RKO (cell line): ENCODE data around the gene TSPEAR.
"Not testable (repeated sequence)": the region's sequence is repeated elsewhere in the genome, so short reads cannot be mapped to it uniquely, and the experiment has no call there.

Source experiments
- DNase-seq: peaks from one replicate; pipeline ENCODE4 v3.0.0-alpha.2; 2016; ENCODE audit warnings: low spot score

Gene TSPEAR

GRCh38 chr21:44627181-44627822, 84.1 kb downstream of the TSPEAR start:
- not testable (repeated sequence) for DNase-seq

- no peak for DNase-seq
These were observed 84.7 kb downstream of the TSPEAR start, which contains the start of gene KRTAP10-9 for GRCh38 chr21:44626673-44627143. TSS of gene KRTAP10-9 (plus strand) at chr21:44627093. CDS start at chr21:44627172, 79 bp downstream.

- DNase-seq: no peak
These were observed 85.1 kb downstream of the TSPEAR start for GRCh38 chr21:44626262-44626661.

GRCh38 chr21:44625756-44626155, 85.6 kb downstream of the TSPEAR start:
- DNase-seq: no peak

- no peak for DNase-seq
These were observed 87.8 kb downstream of the TSPEAR start for GRCh38 chr21:44623575-44623974.

- no peak for DNase-seq
These were observed 91.5 kb downstream of the TSPEAR start for GRCh38 chr21:44619886-44620285.

- no peak for DNase-seq
These were observed 92.5 kb downstream of the TSPEAR start for GRCh38 chr21:44618909-44619308.

GRCh38 chr21:44618504-44618903, 92.9 kb downstream of the TSPEAR start:
- DNase-seq: peak; percentile 46

- no peak for DNase-seq
These were observed 94.3 kb downstream of the TSPEAR start for GRCh38 chr21:44617071-44617501.

GRCh38 chr21:44616591-44616926, 94.8 kb downstream of the TSPEAR start:
- no peak for DNase-seq

- DNase-seq: no peak
These were observed 95.3 kb downstream of the TSPEAR start for GRCh38 chr21:44615911-44616590.

GRCh38 chr21:44615466-44615865, 95.9 kb downstream of the TSPEAR start:
- no peak for DNase-seq

- DNase-seq: no peak
These were observed 96.4 kb downstream of the TSPEAR start for GRCh38 chr21:44614961-44615391.

GRCh38 chr21:44614161-44614631, 97.2 kb downstream of the TSPEAR start:
- DNase-seq: no peak

GRCh38 chr21:44613386-44614155, 97.8 kb downstream of the TSPEAR start:
- DNase-seq: no peak

GRCh38 chr21:44612669-44613229, 98.6 kb downstream of the TSPEAR start:
- DNase-seq: no peak

- no peak for DNase-seq
These were observed 99.3 kb downstream of the TSPEAR start, which contains the start of gene KRTAP10-8 for GRCh38 chr21:44612029-44612486. TSS of gene KRTAP10-8 (plus strand) at chr21:44612079. CDS start at chr21:44612101, 22 bp downstream.

GRCh38 chr21:44611551-44611950, 99.8 kb downstream of the TSPEAR start:
- DNase-seq: no peak

GRCh38 chr21:44610157-44610843, 101.1 kb downstream of the TSPEAR start:
- DNase-seq: not testable (repeated sequence)

- no peak for DNase-seq
These were observed 102.2 kb downstream of the TSPEAR start for GRCh38 chr21:44609193-44609592.

GRCh38 chr21:44606495-44606894, 104.9 kb downstream of the TSPEAR start:
- DNase-seq: no peak
